Body of pancreas (tissue), 4 donors: Measurements from ENCODE around the gene ASCL5. TPM values are rescaled to one million over a fixed set of nuclear protein-coding genes. Genes with fewer than 3 reads are reported as not detected.
A peak's percentile ranks its signal among the peaks of the same experiment; 100 is the strongest.
"Not testable (repeated sequence)": the region's sequence is repeated elsewhere in the genome, so short reads cannot be mapped to it uniquely, and the experiment has no call there.

Experiments
- ATAC-seq: fragments of 150-250 bp; one replicate; pipeline ENCODE4 v1.9.1; 2016
- DNase-seq, 4 donors: peaks; one replicate each; pipeline ENCODE4 v3.0.0-alpha.2; 2019
- H3K27ac ChIP-seq, 4 donors: fragments of 200-600 bp; sonication (generic); 1 replicate in 3 of 4; 2 replicates in 1 of 4; pipeline versions ENCODE4 v1.5.1 to v1.6.1; 2016 to 2019; ENCODE audit warnings: mild to moderate bottlenecking in 1 of 4, mixed read lengths in 1 of 4, moderate library complexity in 1 of 4
- H3K27me3 ChIP-seq, 2 donors: fragments of 200-600 bp; sonication (generic); one replicate each; pipeline ENCODE4 v1.6.0; 2016; ENCODE audit warnings: mild to moderate bottlenecking in 1 of 2
- H3K36me3 ChIP-seq, 2 donors: fragments of 200-600 bp; sonication (generic); replicated peaks in 1 of 2; 2 replicates each; pipeline ENCODE4 v1.5.1; 2016; ENCODE audit warnings: low read depth in 2 of 2; ENCODE audit not compliant: insufficient read depth in 1 of 2
- H3K4me1 ChIP-seq: fragments of 200-600 bp; sonication (generic); one replicate; pipeline ENCODE4 v1.6.0; 2016
- H3K4me3 ChIP-seq, 2 donors: fragments of 200-600 bp; sonication (generic); 1 replicate in 1 of 2; 2 replicates in 1 of 2; pipeline ENCODE4 v1.5.1; 2016 to 2019
- H3K9me3 ChIP-seq, 3 donors: fragments of 200-600 bp; sonication (generic); 1 replicate in 2 of 3; 2 replicates in 1 of 3; pipeline ENCODE4 v1.5.1; 2016
- CTCF ChIP-seq, 7 experiments: fragments of 450-650 bp in 4 of 7; fragments of 200-600 bp in 3 of 7; sonication (generic) in 3 of 7; IDR thresholded peaks; one replicate each; pipeline ENCODE4 v1.5.1; 2016 to 2019; ENCODE audit warnings: antibody characterized with exemption in 7 of 7
- POLR2A ChIP-seq, 3 donors: fragments of 450-650 bp; IDR thresholded peaks; one replicate each; pipeline ENCODE4 v1.6.1; 2016; ENCODE audit warnings: antibody characterized with exemption in 3 of 3, mild to moderate bottlenecking in 2 of 3
- WGBS, 2 donors: methylation state at CpG; one replicate each; pipeline ENCODE4 v1.1.5; 2017; 5-methylcytosine and 5-hydroxymethylcytosine counted together
- intact Hi-C: fragments of 100-400 bp; cut with DNase I; formaldehyde crosslinking; loops from one replicate; pipeline ENCODE4 v1.15.1; 2023
- total RNA-seq, 2 donors: library from RNA; depleted of rRNA; stranded (reverse); fragments of >200 nt; gene quantifications; one replicate each; pipeline ENCODE4 v1.1.0, GENCODE V29; 2016

ASCL5 gene
- total RNA-seq, 2 donors from 2014 or later, result 1.0 to 4.6 TPM

- no peaks in the 10 kb centered on the region for H3K36me3 ChIP-seq
- H3K27ac ChIP-seq, result peak overlapping the region; percentile 99 to 100 (median 99)
- no peak for DNase-seq
- H3K9me3 ChIP-seq, result no peaks in the 10 kb centered on the region
- intact Hi-C loops, result no loop called here
- no peak for TF ChIP-seq POLR2A (IDR thresholded peaks at IDR 0.05)
- TF ChIP-seq CTCF (IDR thresholded peaks at IDR 0.05), result no peak
- peaks cover 39% of the 10 kb centered on the region for H3K4me1 ChIP-seq
- no peak overlapping the region for H3K4me3 ChIP-seq
- no peaks in the 10 kb centered on the region for H3K27me3 ChIP-seq
- ATAC-seq, result no peak
- 69 to 81% methylated on average over 3 of the region's 3 CpGs for WGBS, 2 donors
Measured at GRCh38 chr1:201169203-201169602, 42.2 kb upstream of the ASCL5 start.

GRCh38 chr1:201167041-201167991 is 40.3 kb upstream of the ASCL5 start:
- Histone ChIP-seq H3K27me3 (no peaks in the 10 kb centered on the region), H3K27ac (peak overlapping the region; percentile 15 to 63 (median 26)), H3K9me3 (no peaks in the 10 kb centered on the region), H3K4me1 (peaks cover 39% of the 10 kb centered on the region), H3K36me3 (no peaks in the 10 kb centered on the region), H3K4me3 (no peak overlapping the region)
- intact Hi-C loops, result no loop called here
- WGBS, 2 donors, result 40 to 44% methylated on average over 13 of the region's 13 CpGs
- peak; percentile 44 to 71 (median 55) for DNase-seq
- TF ChIP-seq POLR2A (IDR thresholded peaks at IDR 0.05), result no peak
- peak in 1 of 7 experiments; percentile 10 for TF ChIP-seq CTCF (IDR thresholded peaks at IDR 0.05)
- ATAC-seq, result no peak

- Histone ChIP-seq H3K4me1 (peaks cover 26% of the 10 kb centered on the region), H3K9me3 (no peaks in the 10 kb centered on the region), H3K36me3 (no peaks in the 10 kb centered on the region), H3K27ac (no peak overlapping the region), H3K4me3 (no peak overlapping the region), H3K27me3 (no peaks in the 10 kb centered on the region)
- no peak for DNase-seq
- intact Hi-C loops, result no loop called here
- no peak for ATAC-seq
- TF ChIP-seq POLR2A (IDR thresholded peaks at IDR 0.05) (no peak), CTCF (IDR thresholded peaks at IDR 0.05) (no peak)
- WGBS, 2 donors, result 48 to 61% methylated on average over 7 of the region's 7 CpGs
Measured at GRCh38 chr1:201164645-201165044, 37.7 kb upstream of the ASCL5 start.

GRCh38 chr1:201163707-201164106 is 36.7 kb upstream of the ASCL5 start:
- no peaks in the 10 kb centered on the region for H3K36me3 ChIP-seq
- H3K27me3 ChIP-seq, result no peaks in the 10 kb centered on the region
- intact Hi-C loops, result no loop called here
- no peak overlapping the region for H3K27ac ChIP-seq
- H3K4me1 ChIP-seq, result peaks cover 19% of the 10 kb centered on the region
- ATAC-seq, result no peak
- no peak overlapping the region for H3K4me3 ChIP-seq
- TF ChIP-seq CTCF (IDR thresholded peaks at IDR 0.05), result no peak
- TF ChIP-seq POLR2A (IDR thresholded peaks at IDR 0.05), result no peak
- WGBS, 2 donors, result 50 to 60% methylated on average over 4 of the region's 4 CpGs
- no peaks in the 10 kb centered on the region for H3K9me3 ChIP-seq
- no peak for DNase-seq

- H3K36me3 ChIP-seq, H3K4me3 ChIP-seq, intact Hi-C loops, DNase-seq, H3K9me3 ChIP-seq, H3K27me3 ChIP-seq, ATAC-seq, H3K27ac ChIP-seq: not testable (repeated sequence)
- WGBS, 2 donors, result 90 to 91% methylated on average over 8 of the region's 8 CpGs
- H3K4me1 ChIP-seq, result peaks cover 19% of the 10 kb centered on the region
Measured at GRCh38 chr1:201163036-201163435, 36.1 kb upstream of the ASCL5 start.
